GM08714 (cell line): ENCODE results near the gene ACAA2.

Experiments
- H3K4me3 ChIP-seq: fragments of 200-500 bp; sonication (Bioruptor generic); 2 replicates; pipeline ENCODE4 v1.5.1; 2014; ENCODE audit warnings: mild to moderate bottlenecking, low read length, inconsistent platforms
- ZNF274 ChIP-seq: IDR thresholded peaks from 2 replicates; pipeline ENCODE4 v1.6.1; 2012; ENCODE audit warnings: mild to moderate bottlenecking, low read depth, low read length

ACAA2 gene

DNA sequence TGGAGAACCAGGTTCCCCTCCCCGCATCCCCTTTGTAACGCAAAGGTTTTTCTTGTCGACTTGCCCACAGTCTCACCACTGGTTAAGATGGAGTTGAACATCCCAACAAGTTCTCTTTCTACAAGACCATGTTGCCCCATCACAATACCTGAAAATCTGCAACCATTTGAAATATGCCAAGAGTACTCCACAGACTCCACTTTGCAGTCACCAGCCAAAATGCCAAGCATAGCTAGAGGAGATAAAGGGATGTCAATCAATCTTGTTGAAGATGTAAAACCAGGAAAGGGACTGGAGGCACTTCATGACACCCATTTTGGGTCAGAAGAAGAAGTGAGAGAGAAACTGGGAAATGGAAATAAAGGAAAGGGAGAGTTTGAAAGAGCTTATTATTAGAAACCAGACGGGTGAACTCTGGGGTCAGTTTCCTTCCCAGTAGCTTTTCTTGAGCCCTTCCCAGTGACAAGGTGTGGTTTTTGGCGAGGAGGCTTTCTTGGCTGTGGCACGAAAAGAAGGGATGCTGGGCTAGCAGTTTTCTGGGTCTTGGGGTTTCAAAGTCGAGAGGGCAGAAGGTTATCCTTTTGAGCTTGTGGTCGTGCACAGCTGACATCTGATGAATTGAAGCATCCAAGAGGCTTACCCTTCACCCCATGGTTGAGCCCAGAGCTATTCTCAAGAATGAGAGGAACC is 79.3 kb downstream of the ACAA2 start:
- TF ChIP-seq ZNF274: no peak

DNA sequence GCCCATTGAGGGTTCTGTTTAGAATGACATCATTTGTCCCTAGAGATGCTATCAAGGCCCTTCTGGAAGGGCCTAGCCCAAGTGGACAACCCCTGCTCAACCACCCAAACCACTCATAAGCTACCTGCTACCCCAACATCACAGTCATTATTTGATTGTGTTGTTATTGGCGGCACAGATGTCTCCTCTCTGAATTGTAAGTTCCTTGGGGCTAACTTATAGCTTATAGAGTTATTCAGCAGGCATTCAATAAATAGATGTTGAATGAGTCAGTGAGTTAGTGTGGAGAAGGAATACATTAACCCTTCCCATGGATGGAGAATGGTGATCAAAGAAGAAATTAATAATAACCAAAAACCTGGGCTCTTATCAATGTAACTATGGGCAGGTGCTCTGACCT is 80.0 kb downstream of the ACAA2 start:
- TF ChIP-seq ZNF274: no peak
- no peak overlapping the region for H3K4me3 ChIP-seq

More for the DNA sequence above, 79.3 kb downstream of the ACAA2 start:
- no peak overlapping the region for H3K4me3 ChIP-seq
